Effector CD8-positive, alpha-beta T cell (primary cell): ENCODE results near the gene ANXA11.

Experiments
- DNase-seq: peaks from one replicate; lab custom pipeline; 2025; lab: John Stamatoyannopoulos, UW

ANXA11 gene

GRCh38 chr10:80104066-80104926, 101.0 kb downstream of the ANXA11 start:
- DNase-seq, result no peak
